Psoas muscle (tissue), 8 donors: ENCODE results near the gene CACYBP. TPM values are rescaled to one million over a fixed set of nuclear protein-coding genes. Genes with fewer than 3 reads are reported as not detected.

Experiments
- ATAC-seq, 4 donors: fragments of 200-7000 bp; cut with Tn5 transposase; one replicate each; pipeline ENCODE4 v1.9.1; 2020; ENCODE audit warnings: moderate library complexity in 3 of 4, mild to moderate bottlenecking in 2 of 4
- DNase-seq, 2 donors: peaks; one replicate each; pipeline ENCODE4 v3.0.0-alpha.2; 2020
- H3K27ac ChIP-seq: fragments of 200-600 bp; one replicate; pipeline ENCODE4 v1.8.0; 2022
- H3K27me3 ChIP-seq, 3 donors: fragments of 200-600 bp in 1 of 3; one replicate each; pipeline versions ENCODE4 v1.6.1 to v1.8.0; 2013 to 2022; ENCODE audit warnings: low read length in 2 of 3, mild to moderate bottlenecking in 2 of 3, moderate library complexity in 1 of 3; ENCODE audit not compliant: insufficient read depth in 3 of 3
- H3K36me3 ChIP-seq, 2 donors: fragments of 200-600 bp in 1 of 2; one replicate each; pipeline versions ENCODE4 v1.6.1 to v1.8.0; 2013 to 2022; ENCODE audit warnings: low read depth in 1 of 2, mild to moderate bottlenecking in 1 of 2, moderate library complexity in 1 of 2; ENCODE audit not compliant: insufficient read depth in 1 of 2
- H3K4me1 ChIP-seq: fragments of 200-600 bp; one replicate; pipeline ENCODE4 v1.8.0; 2022
- H3K4me3 ChIP-seq: fragments of 200-600 bp; one replicate; pipeline ENCODE4 v1.8.0; 2022; ENCODE audit warnings: mild to moderate bottlenecking
- H3K9me3 ChIP-seq: fragments of 200-600 bp; one replicate; pipeline ENCODE4 v1.8.0; 2022
- CTCF ChIP-seq: fragments of 200-600 bp; IDR thresholded peaks from one replicate; pipeline ENCODE4 v1.8.0; 2022; ENCODE audit warnings: antibody characterized with exemption
- WGBS, 3 donors: extraction: QIAGEN DNeasy Blood & Tissue Kit; methylation state at CpG; one replicate each; pipeline versions ENCODE4 v1.1.6 to v1.1.7; 2013; 5-methylcytosine and 5-hydroxymethylcytosine counted together
- intact Hi-C, 2 donors: fragments of 100-400 bp; cut with DNase I; formaldehyde crosslinking; loops; one replicate each; pipeline versions ENCODE4 v1.11.0 to v1.14.2; 2022
- polyA plus RNA-seq, 3 donors: library from polyadenylated mRNA; stranded (reverse); fragments of 200-250 nt; gene quantifications; one replicate each; pipeline ENCODE4 v1.2.3, GENCODE V29; 2013
- total RNA-seq, 4 donors: library from RNA; stranded (reverse); fragmentation: NEBNext Ultra II Directional in 2 of 4; extraction: Animal tissue kit (Norgen Biotek cat#: 25700) in 2 of 4; gene quantifications; one replicate each; pipeline versions ENCODE4 v1.2.1 to v1.2.4, GENCODE V29; 2021 to 2023
- donor health status: healthy with polysubstance abuse.
- donor health status: DM: no; HTN: no; CAD: no; lungs with moderate emphysema.
- donor health status: Bipolar disorder and iron deficiency.
- donor health status: healthy.
- donor health status: DM: yes; HTN: yes; CAD: no.
- donor health status: DM: no; HTN: no; CAD: no.
- donor health status: DM: no; HTN: no; CAD: no.
- donor health status: DM: yes; HTN: yes; CAD: no.

The CACYBP gene
- total and polyA plus RNA-seq, 7 donors = 69.4 to 260 (median 94.3) TPM

- no peaks in the 10 kb centered on the region for H3K36me3 ChIP-seq
- TF ChIP-seq CTCF = no peak
- ATAC-seq (no peak), DNase-seq (no peak)
- 56 to 73% (median 63%) methylated on average over 4 of the region's 4 CpGs for WGBS, 3 donors
- intact Hi-C loops = loop anchor here in 1 of 2 donors (2.0 to 10.0 kb wide), 2 partner anchors 89 to 291 kb away; no protein-coding TSS in a partner anchor
- no peak overlapping the region for H3K27ac ChIP-seq
- H3K4me1 ChIP-seq = no peaks in the 10 kb centered on the region
- H3K9me3 ChIP-seq = no peaks in the 10 kb centered on the region
- no peak overlapping the region for H3K4me3 ChIP-seq
- no peaks in the 10 kb centered on the region for H3K27me3 ChIP-seq
Measured at GRCh38 chr1:175033953-175034352, 34.2 kb downstream of the CACYBP start.

- no peak for TF ChIP-seq CTCF
- intact Hi-C loops = loop anchor here in 1 of 2 donors (10.0 kb wide), 1 partner anchor 290 kb away; no protein-coding TSS in a partner anchor
- WGBS, 3 donors = 75 to 88% (median 82%) methylated on average over 2 of the region's 2 CpGs
- Histone ChIP-seq H3K4me1 (no peaks in the 10 kb centered on the region), H3K27me3 (no peaks in the 10 kb centered on the region), H3K27ac (no peak overlapping the region), H3K4me3 (no peak overlapping the region), H3K36me3 (no peaks in the 10 kb centered on the region), H3K9me3 (no peaks in the 10 kb centered on the region)
- DNase-seq (no peak), ATAC-seq (no peak)
Measured at GRCh38 chr1:175034775-175035174, 35.0 kb downstream of the CACYBP start.

GRCh38 chr1:175035865-175036264 lies 36.1 kb downstream of the CACYBP start:
- no peak overlapping the region for H3K4me3 ChIP-seq
- no peaks in the 10 kb centered on the region for H3K27me3 ChIP-seq
- TF ChIP-seq CTCF = no peak
- intact Hi-C loops = loop anchor here in 1 of 2 donors (10.0 kb wide), 1 partner anchor 289 kb away; no protein-coding TSS in a partner anchor
- DNase-seq (no peak), ATAC-seq (no peak)
- no peaks in the 10 kb centered on the region for H3K4me1 ChIP-seq
- H3K36me3 ChIP-seq = no peaks in the 10 kb centered on the region
- H3K9me3 ChIP-seq = no peaks in the 10 kb centered on the region
- H3K27ac ChIP-seq = no peak overlapping the region
- whole genome bisulfite sequencing, 3 donors = 84 to 94% (median 92%) methylated on average over 6 of the region's 6 CpGs

- no peak for TF ChIP-seq CTCF
- intact Hi-C loops = loop anchor here in 1 of 2 donors (10.0 kb wide), 1 partner anchor 288 kb away; no protein-coding TSS in a partner anchor
- 60 to 69% (median 66%) methylated on average over 3 of the region's 3 CpGs for WGBS, 3 donors
Measured at GRCh38 chr1:175036476-175036875, 36.7 kb downstream of the CACYBP start.

GRCh38 chr1:175037416-175037815 lies 37.7 kb downstream of the CACYBP start:
- no peak overlapping the region for H3K4me3 ChIP-seq
- WGBS, 3 donors = 52 to 66% (median 55%) methylated on average over 7 of the region's 7 CpGs
- no peaks in the 10 kb centered on the region for H3K9me3 ChIP-seq
- H3K27me3 ChIP-seq = no peaks in the 10 kb centered on the region
- no peaks in the 10 kb centered on the region for H3K4me1 ChIP-seq
- intact Hi-C loops = loop anchor here in 1 of 2 donors (10.0 kb wide), 1 partner anchor 287 kb away; no protein-coding TSS in a partner anchor
- ATAC-seq = no peak
- no peak for DNase-seq
- H3K36me3 ChIP-seq = no peaks in the 10 kb centered on the region
- H3K27ac ChIP-seq = no peak overlapping the region
- no peak for TF ChIP-seq CTCF

More at GRCh38 chr1:175036476-175036875, 36.7 kb downstream of the CACYBP start:
- no peaks in the 10 kb centered on the region for H3K9me3 ChIP-seq
- H3K36me3 ChIP-seq = no peaks in the 10 kb centered on the region
- DNase-seq (no peak), ATAC-seq (no peak)
- H3K27ac ChIP-seq = no peak overlapping the region
- H3K27me3 ChIP-seq = no peaks in the 10 kb centered on the region
- no peaks in the 10 kb centered on the region for H3K4me1 ChIP-seq
- H3K4me3 ChIP-seq = no peak overlapping the region
